Nucleus accumbens (tissue), 56 donors: ENCODE results near the gene VEGFC.

ENCODE experiments used
- DNase-seq, 56 donors: peaks; one replicate each; lab custom pipeline; 2025; lab: John Stamatoyannopoulos, UW

The VEGFC gene

DNA sequence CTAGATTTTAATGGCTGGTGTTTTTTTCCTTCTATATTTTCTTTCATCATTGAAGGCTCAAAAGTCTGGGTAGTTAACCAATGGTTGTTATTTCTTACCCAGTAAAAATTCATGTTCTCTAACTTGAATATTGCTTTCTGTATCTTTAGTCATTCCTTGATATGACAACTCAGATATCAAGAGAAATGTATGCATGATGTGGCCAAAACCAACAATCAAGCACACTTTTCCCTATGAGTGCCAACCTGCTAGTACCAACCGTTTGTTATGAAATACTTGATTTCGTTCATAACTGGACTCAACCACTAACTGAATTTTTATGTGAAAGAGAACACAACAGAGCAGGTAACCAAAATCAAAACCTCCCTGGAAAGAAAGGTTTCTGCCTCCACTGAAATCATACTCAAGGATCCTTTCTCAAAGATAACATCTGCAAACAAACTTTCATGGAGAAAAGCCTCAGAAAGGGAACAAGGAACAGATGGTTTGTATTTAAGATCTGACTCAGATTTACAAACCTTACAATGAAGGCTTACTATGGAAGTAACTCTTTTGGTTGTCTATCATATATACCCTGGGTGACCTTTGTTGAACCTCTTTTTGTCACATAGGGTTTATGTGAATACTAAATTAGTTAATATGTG lies 8.3 kb upstream of the VEGFC start:
- DNase-seq, result no peak

DNA sequence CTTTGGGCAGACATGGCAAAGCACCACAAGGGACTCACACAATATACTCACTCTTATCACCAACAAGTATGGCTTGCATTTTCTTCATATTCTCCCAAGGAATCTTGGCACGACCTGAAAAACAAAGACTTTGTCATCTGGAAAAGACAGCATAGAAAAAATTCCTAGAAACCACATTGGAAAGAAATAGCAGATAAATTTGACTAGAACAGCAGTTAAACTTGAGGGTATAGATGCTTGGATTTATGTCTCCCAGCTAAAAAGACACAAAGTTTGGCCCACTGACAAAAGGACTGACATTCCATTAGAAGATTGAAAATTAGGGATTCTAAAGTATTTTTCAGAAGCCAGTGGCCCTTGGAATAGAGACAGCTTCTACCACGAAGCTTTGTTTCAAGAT lies 6.9 kb upstream of the VEGFC start:
- DNase-seq, result no peak

- no peak for DNase-seq
These were observed 5.8 kb upstream of the VEGFC start for GRCh38 chr4:176798540-176798939.

DNA sequence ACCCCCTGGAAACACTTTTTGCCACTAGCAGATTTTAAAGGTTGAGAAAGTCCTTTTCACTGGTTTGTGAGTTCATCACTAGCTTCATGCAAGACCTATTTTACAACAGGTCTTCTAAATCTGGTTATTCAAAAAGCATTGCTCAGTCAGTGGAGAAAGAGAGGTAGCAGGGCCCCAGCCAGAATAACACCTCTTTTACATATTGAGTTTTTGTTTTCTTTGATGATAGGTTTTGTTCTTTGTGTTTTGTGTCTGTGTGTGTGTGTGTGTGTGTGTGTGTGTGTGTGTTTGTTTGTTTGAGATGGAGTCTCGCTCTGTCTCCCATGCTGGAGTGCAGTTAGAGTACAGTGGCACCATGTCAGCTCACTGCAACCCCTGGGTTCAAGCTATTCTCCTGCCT lies 2.7 kb upstream of the VEGFC start:
- DNase-seq, result no peak

GRCh38 chr4:176794651-176795050 lies 1.9 kb upstream of the VEGFC start:
- DNase-seq, result no peak

- no peak for DNase-seq
These were observed 1.4 kb upstream of the VEGFC start for GRCh38 chr4:176794151-176794550.

DNA sequence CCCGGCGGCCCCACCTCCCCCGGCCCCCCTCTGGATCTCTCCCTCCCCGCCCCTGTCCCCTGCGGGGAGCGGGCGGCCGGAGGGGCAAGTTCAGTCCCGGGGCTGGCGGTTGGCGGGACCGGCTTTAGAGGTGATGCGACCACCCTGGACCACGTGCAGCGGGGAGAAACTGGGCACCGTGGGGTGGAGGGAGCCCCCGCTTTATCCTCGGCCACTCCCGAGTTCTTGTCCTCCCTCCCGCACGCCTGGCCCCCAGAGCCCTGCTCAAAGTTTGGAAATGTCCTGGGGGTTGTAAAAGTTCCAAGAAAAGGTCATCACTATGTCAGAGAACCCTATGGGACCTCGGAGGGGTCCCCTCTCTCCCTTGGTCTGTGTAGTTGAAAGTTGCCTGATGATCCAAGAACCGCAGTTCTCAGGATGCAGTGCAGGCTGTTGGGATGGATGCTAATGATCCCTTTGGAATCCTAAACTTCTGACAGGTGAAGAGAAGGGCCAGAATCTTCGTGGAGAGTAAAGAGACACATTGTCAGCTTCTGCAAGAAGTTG lies 411 bp upstream of the VEGFC start:
- peak in 2 of 56 donors; percentile 50 to 63 for DNase-seq

- peak in 8 of 56 donors; percentile 2 to 60 (median 14) for DNase-seq
These were observed 964 bp downstream of the VEGFC start for GRCh38 chr4:176791591-176792325.

DNA sequence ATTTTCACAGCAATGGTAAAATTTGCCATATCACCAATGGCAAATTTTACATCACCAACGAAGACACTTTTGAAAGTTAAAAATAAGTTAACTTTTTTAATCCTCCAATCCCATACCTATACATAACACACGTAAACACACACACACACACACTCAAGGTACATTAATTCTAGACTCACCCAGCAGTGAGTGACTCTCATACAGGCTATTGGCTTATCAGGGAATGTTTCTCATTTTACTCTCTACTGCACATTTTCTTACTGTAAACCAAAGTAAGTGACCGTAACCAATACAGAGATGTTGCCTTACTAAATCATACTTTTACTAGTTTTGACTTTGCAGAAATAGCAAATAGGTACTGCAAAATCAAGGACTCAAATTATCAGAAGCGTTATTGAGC lies 2.3 kb downstream of the VEGFC start:
- DNase-seq, result no peak

DNA sequence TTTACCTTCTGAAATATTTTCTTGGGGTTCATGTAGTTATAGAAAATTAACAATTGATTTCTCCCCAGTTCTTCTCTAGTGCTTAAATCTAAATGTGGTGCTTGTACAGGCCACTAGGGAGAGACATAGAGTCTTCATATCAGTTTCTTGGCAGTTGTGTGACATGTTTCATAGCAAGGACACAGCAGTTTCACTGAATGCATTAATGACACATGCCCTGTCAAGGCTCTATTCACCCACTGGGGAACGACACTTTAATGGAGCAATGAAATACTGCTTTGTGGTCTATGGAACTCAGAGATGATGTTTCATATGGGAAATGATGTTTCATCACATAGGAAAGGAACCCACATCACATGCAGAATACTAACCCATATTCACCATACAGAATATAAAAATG lies 2.8 kb downstream of the VEGFC start:
- peak in 2 of 56 donors; percentile 3 to 5 for DNase-seq

DNA sequence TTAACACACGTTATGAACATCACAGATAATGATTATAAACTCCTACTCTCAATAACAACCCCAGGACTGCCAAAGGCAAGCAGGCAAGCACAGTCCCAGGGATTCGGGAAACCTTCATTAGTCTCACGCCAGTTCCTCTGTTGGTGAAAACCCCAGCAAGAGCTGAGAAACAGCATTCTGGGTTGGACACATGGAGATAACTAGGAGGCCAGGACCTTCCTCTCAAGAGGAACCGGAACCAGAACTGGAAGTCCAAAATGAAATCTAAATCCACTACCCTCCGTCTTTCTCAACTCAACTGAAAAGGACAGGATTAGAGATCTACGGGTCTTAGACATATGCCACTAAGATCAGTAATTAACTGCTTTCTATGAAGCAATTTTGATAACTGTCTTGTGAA lies 3.8 kb downstream of the VEGFC start:
- DNase-seq, result no peak

- DNase-seq, result no peak
These were observed 4.5 kb downstream of the VEGFC start for GRCh38 chr4:176788248-176788647.

- DNase-seq, result no peak
These were observed 7.9 kb downstream of the VEGFC start for GRCh38 chr4:176784816-176785215.

DNA sequence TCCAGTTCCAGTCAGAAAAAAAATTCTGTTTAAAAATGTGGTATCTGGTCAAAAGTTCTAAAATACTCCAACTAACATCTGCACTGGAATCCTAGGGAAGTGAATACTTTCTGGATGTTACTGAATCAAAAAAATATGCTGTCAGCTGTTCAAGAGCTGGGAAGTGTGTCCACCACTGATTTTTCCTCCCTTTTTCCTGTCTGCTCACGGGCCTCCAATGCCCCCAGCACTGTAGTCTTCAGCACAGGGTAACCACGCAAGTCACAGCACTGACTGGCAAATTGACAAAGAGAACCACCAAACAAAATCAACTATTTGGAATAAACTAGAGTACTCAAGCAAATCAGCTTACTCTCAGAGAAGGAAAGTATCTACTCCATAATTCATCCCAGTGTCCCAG lies 9.9 kb downstream of the VEGFC start:
- no peak for DNase-seq

GRCh38 chr4:176782191-176782590 lies 10.5 kb downstream of the VEGFC start:
- DNase-seq, result no peak

GRCh38 chr4:176781739-176782100 lies 11.0 kb downstream of the VEGFC start:
- DNase-seq, result no peak

GRCh38 chr4:176780995-176781738 lies 11.6 kb downstream of the VEGFC start:
- DNase-seq, result no peak

GRCh38 chr4:176779421-176779820 lies 13.3 kb downstream of the VEGFC start:
- DNase-seq, result no peak

DNA sequence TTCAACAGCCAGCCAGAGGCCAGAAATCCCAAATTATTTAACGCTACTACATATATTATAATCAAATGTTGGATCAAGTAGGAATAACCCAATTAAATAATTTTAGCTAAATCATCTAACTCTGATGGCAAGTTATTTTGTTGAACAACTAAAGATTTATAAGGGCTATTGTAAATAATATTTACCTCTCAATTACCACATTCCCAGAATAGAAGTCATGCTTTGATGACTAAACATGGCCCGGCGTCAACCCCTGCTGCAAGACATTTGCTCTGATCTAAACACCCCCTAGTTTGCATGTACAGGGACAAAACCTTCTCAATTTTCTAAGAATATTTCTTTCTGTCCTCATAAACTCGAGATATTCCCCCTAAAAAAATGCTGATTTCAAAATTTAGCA lies 14.2 kb downstream of the VEGFC start:
- DNase-seq, result no peak

DNA sequence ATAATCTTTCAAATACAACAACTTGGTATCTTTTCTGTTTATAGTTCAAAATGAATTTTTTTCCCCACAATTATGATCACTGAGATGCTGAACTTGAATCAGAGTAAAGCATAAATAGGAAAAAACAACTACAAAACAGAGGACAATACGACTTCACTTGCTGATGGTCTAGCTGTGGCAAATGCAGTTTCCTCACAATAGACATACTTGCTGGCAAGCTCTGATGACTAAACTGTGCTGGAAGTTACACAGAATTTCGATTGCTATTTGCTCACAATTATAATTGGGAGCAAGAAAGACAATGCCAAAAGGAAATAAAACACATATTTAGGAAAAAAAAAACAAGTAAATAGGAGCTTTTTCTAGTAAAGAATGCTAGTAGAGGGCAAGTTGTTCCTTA lies 14.7 kb downstream of the VEGFC start:
- DNase-seq, result no peak

GRCh38 chr4:176775338-176775737 lies 17.4 kb downstream of the VEGFC start:
- DNase-seq, result no peak
